Stimulated activated naive CD4-positive, alpha-beta T cell treated with Interleukin-2 at 50 U/mL for 16 hours (primary cell): ENCODE data around the gene SEPTIN7.

ENCODE experiments used
- DNase-seq: peaks from one replicate; lab custom pipeline; 2025; lab: John Stamatoyannopoulos, UW

Gene SEPTIN7

GRCh38 chr7:35787925-35788324, 12.9 kb upstream of the SEPTIN7 start:
- DNase-seq, result no peak

DNA sequence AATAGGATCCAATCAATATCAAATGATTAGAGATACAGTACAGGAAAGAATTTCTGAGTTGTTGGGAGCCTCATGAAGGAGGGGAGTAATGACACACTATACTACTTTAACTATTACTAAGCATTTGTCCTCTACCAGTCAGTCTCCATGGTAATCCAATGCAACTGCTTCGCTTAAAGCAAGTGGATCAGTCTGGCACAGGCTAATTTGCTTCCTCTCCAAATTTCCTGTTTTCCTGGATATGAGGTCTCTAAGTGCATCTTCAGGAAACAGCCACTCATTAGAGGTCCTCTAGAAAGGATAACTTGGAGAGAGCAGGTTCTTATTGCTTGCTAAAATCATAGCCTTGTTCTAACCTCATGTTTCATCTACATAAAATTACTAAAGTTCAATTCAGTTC, 8.4 kb upstream of the SEPTIN7 start:
- no peak for DNase-seq

- DNase-seq, result no peak
These were observed 7.9 kb upstream of the SEPTIN7 start for GRCh38 chr7:35792873-35793489.

DNA sequence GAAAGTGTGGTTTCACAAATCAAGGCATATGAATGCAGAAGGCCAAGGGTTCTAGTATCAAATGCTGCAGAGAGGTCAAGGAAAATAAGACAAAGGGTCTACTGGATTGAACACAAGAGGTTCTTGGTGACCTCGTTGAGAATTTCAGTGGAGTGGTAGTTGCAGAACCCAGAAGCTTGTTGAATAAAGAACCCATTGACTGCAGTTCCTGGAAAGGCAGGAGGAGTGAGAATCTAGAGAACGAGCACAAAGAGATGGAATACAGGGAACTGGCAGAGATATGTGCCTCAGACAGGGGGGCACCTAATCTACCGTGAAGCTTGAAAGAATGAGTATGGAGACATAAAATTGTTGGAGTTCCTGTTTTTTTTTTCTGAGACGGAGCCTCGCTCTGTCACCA, 3.5 kb upstream of the SEPTIN7 start:
- DNase-seq, result no peak

- DNase-seq, result peak; percentile 86
These were observed 775 bp upstream of the SEPTIN7 start for GRCh38 chr7:35799846-35800717.

GRCh38 chr7:35801392-35802101, 690 bp downstream of the SEPTIN7 start:
- peak; percentile 73 for DNase-seq

GRCh38 chr7:35802102-35802466, 1.2 kb downstream of the SEPTIN7 start:
- DNase-seq, result no peak

DNA sequence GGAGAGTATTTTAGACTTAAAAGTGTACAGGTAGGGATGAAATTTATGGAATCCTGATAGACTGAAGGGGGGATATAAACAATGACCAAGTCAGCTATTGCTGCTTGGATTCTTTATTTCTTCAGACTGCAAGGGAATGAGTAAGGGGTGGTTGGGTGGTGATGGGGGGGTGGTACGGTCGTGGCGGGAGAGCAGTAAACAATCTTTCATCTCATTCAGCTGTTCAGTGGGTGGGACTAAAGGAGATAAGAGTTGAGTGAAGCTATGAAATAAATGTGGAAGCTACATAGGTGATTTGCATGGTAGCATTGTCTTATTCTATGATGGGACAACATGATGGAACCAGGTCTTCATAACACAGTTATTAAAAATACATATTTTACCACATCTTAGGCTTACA, 1.8 kb downstream of the SEPTIN7 start:
- peak; percentile 19 for DNase-seq

DNA sequence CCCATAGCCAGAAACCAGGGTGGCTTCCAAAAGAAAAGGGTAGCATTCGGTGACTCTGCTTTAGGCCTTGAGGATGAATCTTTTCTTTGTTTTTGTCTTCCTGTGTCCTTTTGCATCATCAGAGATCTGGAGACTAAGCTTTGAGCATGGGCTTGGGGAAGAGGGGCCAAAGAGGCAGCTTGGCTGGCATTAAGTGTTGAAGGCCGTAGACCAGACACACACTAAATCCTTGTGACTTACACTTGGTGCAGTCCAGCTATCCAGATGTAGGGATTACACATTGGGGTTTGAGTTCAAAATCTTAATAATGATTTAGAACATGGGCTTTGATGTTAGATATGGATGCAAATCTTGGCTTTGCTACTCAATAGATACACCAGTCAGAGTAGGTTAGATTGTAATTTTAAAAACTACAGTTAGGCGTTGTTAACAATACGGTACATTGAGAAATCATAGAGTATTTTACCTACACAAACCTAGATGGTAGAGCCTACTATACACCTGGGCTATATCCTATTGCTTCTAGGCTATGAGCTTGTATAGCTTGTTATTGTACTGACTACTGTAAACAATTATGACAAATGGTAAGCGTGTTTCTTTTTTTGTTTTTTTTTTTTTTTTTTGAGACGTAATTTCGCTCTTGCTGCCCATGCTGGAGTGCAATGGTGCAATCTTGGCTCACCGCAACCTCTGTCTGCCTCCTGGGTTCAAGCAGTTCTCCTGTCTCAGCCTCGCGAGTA, 3.5 kb downstream of the SEPTIN7 start:
- DNase-seq, result no peak

DNA sequence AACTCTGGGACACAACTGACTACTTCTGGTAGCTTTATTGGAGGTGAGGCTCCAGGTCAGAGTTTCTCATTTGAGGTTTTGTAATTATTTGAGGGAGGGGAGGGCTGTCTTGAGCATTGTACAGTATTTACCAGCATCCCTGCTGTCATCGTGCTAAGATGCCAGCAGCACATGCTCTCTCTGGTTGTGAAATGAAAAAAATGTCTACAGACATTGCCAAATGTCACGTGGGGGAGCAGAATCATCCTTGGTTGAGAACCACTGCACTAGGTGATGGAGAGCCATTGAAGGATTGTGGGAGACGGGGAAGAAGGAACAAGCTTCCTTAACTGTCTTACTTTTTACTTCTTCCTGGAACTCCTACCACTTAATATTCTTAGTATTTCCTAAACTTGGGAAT, 5.0 kb downstream of the SEPTIN7 start:
- no peak for DNase-seq

DNA sequence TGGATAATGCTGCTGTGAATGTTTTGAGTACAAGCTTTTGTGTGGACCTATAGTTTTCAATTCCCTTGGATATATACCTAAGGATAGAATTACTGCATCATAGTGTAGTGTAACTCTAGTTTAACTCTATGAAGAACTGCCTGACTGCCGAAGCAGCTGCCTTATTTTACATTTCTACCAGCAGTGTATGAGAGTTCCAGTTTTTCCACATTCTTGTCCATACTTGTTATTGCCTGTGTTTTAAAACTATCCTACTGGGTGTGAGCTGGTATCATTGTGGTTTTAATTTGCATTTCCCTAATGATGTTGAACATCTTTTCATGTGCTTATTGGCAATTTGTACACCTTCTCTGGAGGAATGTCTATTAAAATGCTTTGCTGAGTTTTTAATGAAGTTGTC, 15.7 kb downstream of the SEPTIN7 start:
- no peak for DNase-seq

DNA sequence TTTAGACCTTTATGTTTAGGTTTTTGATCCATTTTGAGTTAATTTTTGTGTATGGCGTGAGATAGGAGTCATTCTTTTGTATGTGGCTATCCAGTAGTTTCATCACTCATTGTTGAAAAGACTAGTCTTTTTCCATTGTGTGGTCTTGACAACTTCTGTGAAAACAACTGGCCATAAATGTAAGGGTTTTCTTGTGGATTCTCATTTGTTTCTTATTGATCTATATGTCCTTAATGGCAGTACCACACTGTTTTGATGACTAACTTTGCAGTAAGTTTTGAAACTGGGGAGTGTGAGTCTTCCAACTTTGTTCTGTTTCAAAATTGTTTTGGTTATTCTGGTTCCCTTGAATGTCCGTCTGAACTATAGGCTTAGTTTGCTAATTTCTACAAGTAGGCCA, 16.3 kb downstream of the SEPTIN7 start:
- no peak for DNase-seq

DNA sequence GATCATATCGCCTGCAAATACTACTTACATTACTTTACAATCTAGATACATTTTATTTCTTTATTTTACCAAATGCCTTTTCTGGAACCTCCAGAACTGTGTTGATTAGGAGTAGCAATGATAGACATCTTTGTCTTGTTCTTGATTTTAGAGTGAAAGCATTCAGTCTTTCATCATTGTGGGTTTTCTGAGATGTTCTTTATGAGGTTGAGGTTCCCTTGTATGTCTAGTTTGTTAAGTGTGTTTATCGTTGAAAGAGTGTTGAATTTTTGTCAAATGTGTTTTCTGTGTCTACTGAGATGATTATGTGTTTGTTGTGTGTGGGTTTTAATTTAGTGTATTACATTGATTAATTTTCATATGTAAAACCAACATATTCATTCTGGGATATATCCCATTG, 17.1 kb downstream of the SEPTIN7 start:
- DNase-seq, result no peak

DNA sequence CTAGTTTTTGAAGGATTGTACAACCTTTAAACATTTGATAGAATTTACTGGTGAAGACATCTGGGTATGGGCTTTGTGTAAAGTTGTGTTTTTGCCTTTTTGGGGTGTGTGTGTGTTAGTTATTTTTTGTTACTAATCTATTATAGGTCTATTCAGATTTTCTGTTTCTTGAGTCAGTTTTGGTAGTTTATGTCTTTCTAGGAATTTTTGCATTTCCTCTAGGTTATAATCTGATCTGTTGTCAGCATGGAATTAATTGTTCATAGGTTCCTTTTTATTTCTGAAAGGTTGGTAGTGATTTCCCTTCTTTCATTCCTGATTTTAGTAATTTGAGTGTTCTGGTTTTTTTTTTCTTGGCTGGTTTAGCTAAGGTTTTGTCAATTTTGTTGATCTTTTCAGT, 17.7 kb downstream of the SEPTIN7 start:
- DNase-seq, result no peak

GRCh38 chr7:35819310-35819709, 18.5 kb downstream of the SEPTIN7 start:
- DNase-seq, result no peak

DNA sequence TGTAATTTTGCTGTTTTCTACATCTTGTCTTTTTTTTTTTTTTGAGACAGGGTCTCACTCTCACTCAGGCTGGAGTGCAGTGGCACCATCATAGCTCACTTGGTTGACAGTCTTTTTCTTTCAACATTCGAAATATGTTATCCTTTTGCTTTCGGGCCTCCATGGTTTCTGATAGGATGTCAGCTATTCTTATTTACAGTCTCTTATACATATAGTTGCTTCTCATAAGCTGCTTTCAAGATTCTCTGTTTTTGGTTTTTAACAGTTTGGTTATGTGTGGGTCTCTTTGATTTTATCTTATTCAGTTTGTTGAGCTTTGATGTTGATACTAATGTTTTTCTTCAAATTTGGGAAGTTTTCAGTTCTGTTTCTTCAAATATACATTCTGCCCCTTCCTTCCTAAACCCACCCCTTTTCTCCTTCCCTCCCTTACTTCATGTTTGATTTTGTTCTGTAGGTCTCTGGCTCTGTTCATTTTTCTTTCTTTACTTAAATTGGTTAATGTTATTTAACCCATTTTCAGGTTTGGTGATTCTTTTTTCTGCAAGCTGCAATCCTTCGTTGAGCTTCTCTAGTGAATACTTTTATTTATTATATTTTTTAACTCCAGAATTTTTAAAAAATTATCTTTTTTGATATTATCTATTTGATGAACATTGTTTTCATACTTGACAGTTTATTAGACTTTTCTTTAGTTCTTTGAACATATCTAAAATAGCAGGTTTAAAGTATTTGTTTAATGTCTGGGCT, 19.3 kb downstream of the SEPTIN7 start:
- no peak for DNase-seq

- no peak for DNase-seq
These were observed 20.0 kb downstream of the SEPTIN7 start for GRCh38 chr7:35820858-35821257.

DNA sequence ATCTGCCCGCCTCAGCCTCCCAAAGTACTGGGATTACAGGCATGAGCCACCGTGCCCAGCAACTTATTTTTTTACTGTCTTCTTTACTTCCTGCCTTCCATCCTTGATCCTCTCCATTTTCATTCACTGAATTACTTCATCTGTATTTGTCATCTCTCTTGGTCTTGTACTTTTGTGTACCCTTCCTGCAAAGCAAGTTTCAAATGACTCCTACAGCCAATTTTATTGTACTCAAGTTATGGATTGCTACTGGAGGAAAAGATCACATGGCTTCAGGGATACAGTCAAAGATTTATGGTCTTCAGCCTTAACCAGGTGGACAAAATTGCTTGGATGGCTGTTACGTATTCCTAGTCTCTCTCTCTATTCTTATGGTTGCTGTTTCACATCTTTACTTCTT, 22.6 kb downstream of the SEPTIN7 start:
- DNase-seq, result no peak

GRCh38 chr7:35825974-35826373, 25.1 kb downstream of the SEPTIN7 start:
- no peak for DNase-seq

GRCh38 chr7:35826751-35827150, 25.9 kb downstream of the SEPTIN7 start:
- DNase-seq, result no peak

GRCh38 chr7:35828817-35829216, 28.0 kb downstream of the SEPTIN7 start:
- DNase-seq, result no peak

GRCh38 chr7:35831208-35831607, 30.4 kb downstream of the SEPTIN7 start:
- no peak for DNase-seq
